ENCODE measurements around the gene TCHP.

TCHP gene

GRCh38 chr12:109966546-109966945, 66.5 kb downstream of the TCHP start:
- DNase-seq = no peak

DNA sequence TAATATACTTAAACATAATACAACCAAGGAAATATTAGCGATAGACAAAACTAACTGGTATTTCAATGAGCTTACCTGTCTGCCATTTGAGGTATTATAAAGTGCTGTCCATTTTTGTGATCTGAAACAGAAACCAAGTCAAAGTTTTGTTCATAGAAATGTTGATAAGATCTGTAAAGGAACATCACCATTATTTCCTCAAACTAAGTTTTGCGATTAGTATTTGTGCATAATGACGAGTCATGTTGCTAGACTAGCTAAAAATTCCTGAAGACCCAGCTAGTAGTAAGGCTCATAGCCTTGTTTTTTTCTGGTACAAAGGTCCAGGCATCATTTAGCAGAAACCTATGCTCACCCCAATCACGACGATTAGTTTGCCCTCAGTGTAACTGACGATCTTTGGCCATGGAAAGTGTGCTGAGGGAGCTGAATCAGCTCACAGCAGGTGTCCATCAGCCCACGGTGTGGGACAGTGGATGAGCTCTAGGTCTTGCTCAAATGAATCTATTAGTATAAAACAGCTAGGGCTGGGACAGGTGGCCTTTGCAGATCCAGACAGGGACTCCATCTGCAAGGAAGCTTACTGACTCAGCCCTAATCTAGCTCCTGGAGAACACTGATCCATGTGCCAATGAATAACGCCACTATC, 67.4 kb downstream of the TCHP start:
- no peak for DNase-seq
